HG02623 (cell line): ENCODE measurements around the gene PATE3.

ENCODE experiments used
- ATAC-seq: cut with Tn5 transposase; IDR thresholded peaks from one replicate; pipeline ENCODE4 v1.9.1; 2021; ENCODE audit warnings: moderate library complexity; ENCODE audit not compliant: unreplicated experiment

Gene PATE3

GRCh38 chr11:125787827-125788226 lies at the start of gene PATE3:
Gene PATE3, plus strand, starts transcription at chr11:125788127. Its CDS starts 25 bp downstream, at chr11:125788152.
- ATAC-seq: no peak

- ATAC-seq: no peak
Observed at GRCh38 chr11:125740617-125741016, 47.3 kb upstream of the PATE3 start.

- no peak for ATAC-seq
Observed at GRCh38 chr11:125743681-125744080, 44.2 kb upstream of the PATE3 start.

DNA sequence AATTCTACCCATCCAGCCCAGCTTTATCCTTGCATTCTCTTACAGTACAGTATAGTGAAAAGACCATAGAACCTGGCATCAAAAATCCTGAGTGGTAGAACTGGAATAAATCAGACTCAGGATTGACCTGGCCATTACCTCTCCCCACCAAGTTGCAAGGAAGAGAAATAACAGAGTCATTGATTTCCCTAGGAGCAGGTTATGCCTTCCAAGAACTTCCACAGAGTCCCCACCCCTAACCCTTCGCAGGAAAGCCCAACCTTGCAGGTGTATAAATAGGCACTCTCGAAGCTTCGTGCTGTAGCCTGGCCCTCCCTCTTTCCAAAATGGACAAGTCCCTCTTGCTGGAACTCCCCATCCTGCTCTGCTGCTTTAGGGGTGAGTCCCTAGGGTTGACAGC lies 41.9 kb upstream of the PATE3 start, which contains the start of gene PATE1:
PATE1 (plus strand) TSS at position 301 of the 400 bp plus-strand sequence; CDS start at position 327, 26 bp downstream.
- ATAC-seq: no peak

- ATAC-seq: no peak
Observed at GRCh38 chr11:125750629-125751028, 37.3 kb upstream of the PATE3 start.

DNA sequence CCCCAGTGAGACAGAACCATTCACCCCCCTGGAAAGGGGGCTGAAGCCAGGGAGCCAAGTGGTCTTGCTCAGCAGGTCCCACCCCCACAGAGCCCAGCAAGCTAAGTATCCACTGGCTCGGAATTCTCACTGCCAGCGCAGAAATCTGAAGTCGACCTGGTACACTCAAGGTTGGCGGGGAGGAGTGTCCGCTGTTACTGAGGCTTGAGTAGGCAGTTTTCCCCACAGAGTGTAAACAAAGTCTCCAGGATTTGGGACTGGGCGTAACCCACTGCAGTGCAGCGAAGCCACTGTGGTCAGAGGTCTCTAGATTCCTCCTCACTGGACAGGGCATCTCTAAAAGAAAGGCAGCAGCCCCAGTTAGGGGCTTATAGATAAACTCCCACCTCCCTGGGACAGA lies 31.9 kb upstream of the PATE3 start:
- no peak for ATAC-seq

GRCh38 chr11:125762445-125762844 lies 25.5 kb upstream of the PATE3 start:
- ATAC-seq: no peak

- no peak for ATAC-seq
Observed at GRCh38 chr11:125763483-125763882, 24.4 kb upstream of the PATE3 start.

DNA sequence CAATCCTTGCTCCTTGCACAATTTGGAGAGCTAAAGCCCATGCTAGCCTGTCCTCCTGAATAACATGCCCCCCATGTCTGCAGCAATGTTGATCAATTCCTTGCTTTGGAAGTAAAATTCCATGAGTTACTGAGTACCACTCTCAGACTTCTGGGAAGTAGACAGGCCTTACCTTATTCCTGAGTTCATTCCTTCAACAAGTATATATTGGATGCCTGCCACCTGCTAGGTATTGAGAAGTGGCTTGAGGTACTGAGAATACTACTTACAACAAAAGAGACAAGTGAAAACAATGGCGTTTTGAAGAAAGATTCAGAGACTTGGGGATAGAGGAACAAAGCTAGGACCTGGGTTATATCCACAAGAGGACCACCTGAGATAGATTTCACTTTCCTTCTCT lies 21.7 kb upstream of the PATE3 start:
- no peak for ATAC-seq

DNA sequence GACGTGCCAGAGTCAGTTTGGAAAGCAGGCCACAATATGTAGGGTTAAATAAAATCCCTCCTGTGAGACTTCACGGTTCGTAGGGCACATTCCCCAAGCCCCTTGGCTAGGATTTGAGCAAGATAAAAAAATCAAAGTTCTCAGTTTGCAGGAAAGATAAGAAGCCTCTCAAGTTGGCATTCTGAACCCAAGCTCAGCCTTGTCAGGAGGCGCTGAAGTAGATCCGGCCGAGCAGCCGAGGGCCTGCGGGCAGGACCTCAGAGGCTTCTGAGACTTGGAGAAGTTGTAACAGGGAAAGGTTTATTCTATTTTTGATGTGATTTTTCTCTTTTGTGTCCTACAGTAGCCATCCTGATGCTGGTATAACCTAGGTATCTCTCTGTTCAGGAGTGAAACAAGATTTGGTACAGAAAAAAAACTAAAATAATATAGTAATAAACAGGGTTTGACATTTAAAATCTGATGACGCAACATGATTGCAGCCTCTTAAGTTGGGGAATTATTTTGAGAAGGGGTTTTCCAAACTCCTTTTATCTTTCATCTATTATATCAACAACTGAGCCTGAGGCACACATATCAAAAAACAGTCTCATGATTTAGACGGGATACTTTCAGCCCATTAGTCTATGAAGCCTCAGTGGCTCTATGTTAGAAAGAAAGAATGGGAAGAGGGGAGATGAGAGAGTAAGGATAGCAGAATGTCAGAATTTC lies 19.4 kb upstream of the PATE3 start:
- ATAC-seq: no peak

- ATAC-seq: no peak
Observed at GRCh38 chr11:125770583-125770982, 17.3 kb upstream of the PATE3 start.

DNA sequence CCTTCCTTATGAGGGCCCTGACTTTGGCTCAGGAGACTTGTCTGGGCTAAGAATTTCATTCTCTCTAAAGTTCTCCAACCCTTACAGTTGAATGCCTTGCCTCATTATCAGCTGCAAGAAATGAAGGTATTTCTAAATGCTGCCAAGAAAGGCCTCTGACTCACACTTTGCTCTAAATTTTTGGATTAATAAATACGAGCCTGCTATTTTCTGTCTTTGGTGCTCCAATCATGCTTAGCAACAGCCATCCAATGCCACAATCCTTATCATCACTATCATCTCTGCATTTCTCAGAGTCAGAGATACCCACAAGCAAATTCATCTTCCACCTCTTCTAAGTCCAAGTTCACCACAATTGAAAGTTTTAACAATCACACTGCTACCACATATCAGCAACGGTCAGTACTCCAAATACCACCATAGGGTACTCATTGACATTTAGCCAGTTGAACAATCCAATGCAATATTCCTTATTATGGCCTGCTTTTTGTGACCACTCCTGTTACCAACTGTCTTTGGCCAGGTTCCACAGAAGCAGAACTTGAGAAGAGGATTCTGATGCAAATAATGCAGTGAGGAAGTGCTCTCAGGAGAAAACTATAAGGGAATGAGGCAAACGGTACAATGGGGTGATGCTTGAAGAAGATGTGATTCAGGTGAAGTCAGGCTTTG lies 15.0 kb upstream of the PATE3 start:
- ATAC-seq: no peak

DNA sequence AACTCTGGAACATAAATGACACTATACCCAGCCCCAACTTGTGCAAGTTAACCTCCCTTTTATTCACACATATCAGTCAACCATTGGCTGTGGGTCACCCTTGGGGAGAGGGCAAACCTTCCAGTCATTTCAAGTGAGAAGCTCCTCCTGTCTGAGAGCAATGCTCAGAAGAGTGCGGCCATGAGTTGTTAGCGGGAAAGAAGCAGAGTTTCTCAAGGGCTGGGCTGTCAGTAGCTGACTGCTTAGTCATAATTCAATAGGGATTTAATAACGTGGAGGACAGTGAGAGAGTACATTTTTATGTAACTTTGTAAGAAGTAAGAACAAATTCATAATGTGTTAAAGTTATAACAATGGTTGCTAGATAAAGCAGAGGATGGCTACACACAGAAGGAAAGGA lies 14.4 kb upstream of the PATE3 start:
- no peak for ATAC-seq

- ATAC-seq: no peak
Observed at GRCh38 chr11:125777309-125777708, 10.6 kb upstream of the PATE3 start.

GRCh38 chr11:125778728-125779127 lies 9.2 kb upstream of the PATE3 start, which contains the start of gene PATE2:
Gene PATE2, minus strand, starts transcription at chr11:125778828. Its CDS starts 55 bp downstream, at chr11:125778773.
- no peak for ATAC-seq

DNA sequence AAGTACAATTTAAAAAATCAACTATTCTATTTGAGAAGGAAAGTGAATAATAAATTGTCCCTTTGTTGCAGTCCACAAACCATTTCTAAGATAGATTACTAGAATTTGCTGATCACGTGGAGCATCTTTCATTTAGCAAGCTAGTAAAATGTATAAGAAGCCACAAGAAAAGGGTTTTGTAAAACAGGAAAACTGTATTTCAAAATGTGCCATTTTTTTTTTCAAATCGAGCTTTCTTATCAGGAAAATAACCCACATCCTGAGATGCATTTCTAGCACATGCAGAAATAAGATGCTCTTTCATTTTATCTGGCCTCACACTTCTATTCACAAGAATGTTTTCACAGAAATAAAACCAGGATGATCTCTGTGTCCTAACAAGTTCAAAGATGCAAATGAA lies 3.2 kb upstream of the PATE3 start:
- no peak for ATAC-seq

- ATAC-seq: no peak
Observed at GRCh38 chr11:125790825-125791224, 2.9 kb downstream of the PATE3 start.

- ATAC-seq: no peak
Observed at GRCh38 chr11:125797641-125798040, 9.7 kb downstream of the PATE3 start.

DNA sequence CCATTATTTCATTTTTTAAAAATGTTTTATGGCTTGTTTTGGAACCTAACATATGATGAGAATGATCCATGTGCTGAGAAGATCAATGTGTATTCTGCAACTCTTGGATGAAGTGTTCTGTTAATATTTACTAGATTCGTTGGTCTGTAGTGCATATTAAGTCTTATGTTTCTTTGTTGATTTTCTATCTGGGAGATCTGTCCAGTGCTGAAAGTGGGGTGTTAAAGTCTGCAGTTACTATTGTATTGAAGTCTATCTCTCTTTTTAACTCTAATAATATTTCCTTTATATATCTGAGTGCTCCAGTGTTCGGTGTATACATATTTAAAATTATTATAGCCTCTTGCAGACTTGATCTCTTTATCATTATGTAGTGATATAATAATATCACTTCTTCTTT lies 11.9 kb downstream of the PATE3 start:
- no peak for ATAC-seq

DNA sequence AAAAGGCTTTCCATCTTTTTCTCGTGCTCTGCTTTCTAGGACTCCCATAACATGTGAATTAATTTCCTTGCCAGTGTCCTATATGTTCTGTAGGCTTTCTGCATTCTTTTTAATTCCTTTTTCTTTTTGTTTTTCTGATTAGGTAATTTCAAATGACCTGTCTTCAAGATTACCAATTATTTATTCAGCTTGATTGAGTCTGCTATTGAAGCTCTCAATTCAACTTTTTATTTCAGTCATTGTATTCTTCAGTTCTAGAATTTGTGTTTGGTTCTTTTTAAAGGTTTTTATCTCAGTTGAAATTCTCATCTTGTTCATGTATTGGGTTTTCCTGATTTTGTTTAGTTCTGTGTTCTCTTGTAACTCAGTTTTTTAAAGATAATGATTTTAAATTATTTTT lies 14.5 kb downstream of the PATE3 start:
- no peak for ATAC-seq

DNA sequence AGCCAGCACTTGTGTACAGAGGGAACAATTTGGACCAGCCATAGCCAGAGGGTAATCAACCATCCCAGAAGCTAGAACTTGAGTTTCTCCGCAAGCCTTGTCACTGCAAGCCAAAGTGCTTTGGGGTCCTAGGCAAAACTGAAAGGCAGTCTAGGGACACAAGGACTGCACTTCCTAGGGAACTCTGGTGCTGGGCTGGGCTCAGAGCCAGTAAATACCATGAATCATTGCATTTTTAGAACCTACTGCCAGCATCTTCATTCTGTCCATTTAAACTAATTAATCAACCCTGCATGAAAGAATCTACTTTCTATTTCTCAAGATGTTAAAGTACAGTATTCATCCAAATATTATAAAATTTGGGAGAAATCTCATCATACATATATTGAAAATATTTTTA lies 20.0 kb downstream of the PATE3 start:
- ATAC-seq: no peak

DNA sequence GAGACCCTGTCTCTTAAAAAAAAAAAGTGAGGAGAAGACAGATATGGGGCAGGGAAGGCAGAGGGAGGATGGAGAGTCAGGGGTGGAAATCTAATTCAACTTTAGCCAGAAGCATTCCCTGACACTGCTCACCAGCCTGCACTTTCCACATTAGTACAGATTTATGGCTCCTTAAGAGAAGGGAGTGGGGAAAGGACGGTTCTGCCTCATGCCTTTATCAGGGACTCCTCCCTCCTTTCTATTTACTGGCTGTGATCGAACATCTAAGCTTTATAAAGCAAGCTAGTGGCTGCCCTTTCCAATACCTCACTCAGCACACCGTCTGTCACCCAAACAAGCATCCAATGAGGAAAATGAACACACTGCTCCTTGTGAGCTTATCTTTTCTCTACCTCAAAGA lies 45.1 kb downstream of the PATE3 start, which contains the start of gene PATE4:
PATE4 (plus strand) TSS at position 301 of the 400 bp plus-strand sequence; CDS start at position 345, 44 bp downstream.
- ATAC-seq: no peak
